Bronchial epithelial cell (primary cell): ENCODE results near the gene LYSMD3. TPM values are rescaled to one million over a fixed set of nuclear protein-coding genes. Genes with fewer than 3 reads are reported as not detected.

Experiments used
- DNase-seq: peaks from one replicate; pipeline ENCODE4 v3.0.0-alpha.2; 2010; ENCODE audit warnings: low read depth
- FAIRE-seq: peaks from 2 replicates; lab custom pipeline; 2011; peaks lifted over from hg19 to GRCh38; lab: Jason Lieb, UNC
- H3K27me3 ChIP-seq: 2 replicates; pipeline ENCODE4 v1.5.1; 2011; ENCODE audit warnings: low read length; ENCODE audit not compliant: control insufficient read depth, insufficient read depth
- H3K36me3 ChIP-seq: 2 replicates; pipeline ENCODE4 v1.5.1; 2011; ENCODE audit warnings: low read length; ENCODE audit not compliant: control insufficient read depth, insufficient read depth
- H3K4me3 ChIP-seq: 2 replicates; pipeline ENCODE4 v1.5.1; 2011; ENCODE audit warnings: mild to moderate bottlenecking, low read depth, low read length, control low read depth
- total RNA-seq: library from RNA; depleted of rRNA; stranded (reverse); fragments of >200 nt; gene quantifications from 2 replicates; pipeline ENCODE4 v1.2.1, GENCODE V29; 2014
- TF ChIP-seq, protein P1 (sequence below): IDR thresholded peaks from 2 replicates; pipeline ENCODE4 v1.5.1; 2011; ENCODE audit warnings: mild to moderate bottlenecking, moderate library complexity, low read length, control low read depth, inconsistent platforms; ENCODE audit not compliant: insufficient read depth, severe bottlenecking

The LYSMD3 gene
- total RNA-seq, 1 donor from 2014 or later = 16.3 TPM

GRCh38 chr5:90480699-90481098, 48.7 kb downstream of the LYSMD3 start:
- DNase-seq (no peak), FAIRE-seq (no peak)
- no peaks in the 10 kb centered on the region for H3K36me3 ChIP-seq
- H3K4me3 ChIP-seq = no peak overlapping the region
- TF ChIP-seq, protein P1, sequence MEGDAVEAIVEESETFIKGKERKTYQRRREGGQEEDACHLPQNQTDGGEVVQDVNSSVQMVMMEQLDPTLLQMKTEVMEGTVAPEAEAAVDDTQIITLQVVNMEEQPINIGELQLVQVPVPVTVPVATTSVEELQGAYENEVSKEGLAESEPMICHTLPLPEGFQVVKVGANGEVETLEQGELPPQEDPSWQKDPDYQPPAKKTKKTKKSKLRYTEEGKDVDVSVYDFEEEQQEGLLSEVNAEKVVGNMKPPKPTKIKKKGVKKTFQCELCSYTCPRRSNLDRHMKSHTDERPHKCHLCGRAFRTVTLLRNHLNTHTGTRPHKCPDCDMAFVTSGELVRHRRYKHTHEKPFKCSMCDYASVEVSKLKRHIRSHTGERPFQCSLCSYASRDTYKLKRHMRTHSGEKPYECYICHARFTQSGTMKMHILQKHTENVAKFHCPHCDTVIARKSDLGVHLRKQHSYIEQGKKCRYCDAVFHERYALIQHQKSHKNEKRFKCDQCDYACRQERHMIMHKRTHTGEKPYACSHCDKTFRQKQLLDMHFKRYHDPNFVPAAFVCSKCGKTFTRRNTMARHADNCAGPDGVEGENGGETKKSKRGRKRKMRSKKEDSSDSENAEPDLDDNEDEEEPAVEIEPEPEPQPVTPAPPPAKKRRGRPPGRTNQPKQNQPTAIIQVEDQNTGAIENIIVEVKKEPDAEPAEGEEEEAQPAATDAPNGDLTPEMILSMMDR = no peak
- H3K27me3 ChIP-seq = no peaks in the 10 kb centered on the region

GRCh38 chr5:90479611-90480385, 49.6 kb downstream of the LYSMD3 start:
- Histone ChIP-seq H3K27me3 (no peaks in the 10 kb centered on the region), H3K36me3 (no peaks in the 10 kb centered on the region), H3K4me3 (no peak overlapping the region)
- TF ChIP-seq, protein P1 = no peak
- DNase-seq = peak; percentile 27
- no peak for FAIRE-seq

- Histone ChIP-seq H3K4me3 (no peak overlapping the region), H3K36me3 (no peaks in the 10 kb centered on the region), H3K27me3 (no peaks in the 10 kb centered on the region)
- FAIRE-seq (no peak), DNase-seq (no peak)
- TF ChIP-seq, protein P1 = no peak
Measured at GRCh38 chr5:90477621-90478215, 51.7 kb downstream of the LYSMD3 start.

GRCh38 chr5:90477073-90477472, 52.3 kb downstream of the LYSMD3 start:
- FAIRE-seq = no peak
- TF ChIP-seq, protein P1 = no peak
- no peaks in the 10 kb centered on the region for H3K36me3 ChIP-seq
- no peak overlapping the region for H3K4me3 ChIP-seq
- no peak for DNase-seq
- H3K27me3 ChIP-seq = no peaks in the 10 kb centered on the region

GRCh38 chr5:90476391-90476790, 53.0 kb downstream of the LYSMD3 start:
- no peak for DNase-seq

More at GRCh38 chr5:90476391-90476790, 53.0 kb downstream of the LYSMD3 start:
- H3K27me3 ChIP-seq = no peaks in the 10 kb centered on the region
- H3K36me3 ChIP-seq = no peaks in the 10 kb centered on the region
- H3K4me3 ChIP-seq = no peak overlapping the region
- FAIRE-seq = no peak
- TF ChIP-seq, protein P1 = no peak
